Measurements from ENCODE around the gene GSC2. TPM values are rescaled to one million over a fixed set of nuclear protein-coding genes. Genes with fewer than 3 reads are reported as not detected.

GSC2 gene
- total and polyA plus RNA-seq, 4 donors, result not detected

DNA sequence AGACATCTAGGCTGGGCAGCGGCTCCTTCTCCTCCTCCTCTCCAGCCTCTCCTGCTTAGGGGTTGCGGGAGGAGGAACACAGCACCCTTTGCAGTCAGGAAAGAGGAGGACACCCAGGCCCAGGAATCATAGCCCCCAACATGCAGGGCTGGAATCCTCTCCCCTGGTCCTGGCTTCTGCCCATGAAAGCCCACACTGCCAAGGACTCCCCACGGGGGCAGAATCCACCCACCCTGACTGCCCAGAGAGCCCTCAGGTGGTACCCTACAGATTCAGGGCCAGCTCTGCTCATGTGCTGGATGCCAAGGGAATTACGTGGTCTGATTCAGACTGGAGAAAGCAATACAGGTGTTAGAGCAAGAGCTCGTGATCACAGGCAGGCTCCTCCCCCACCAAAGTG lies 10.1 kb downstream of the GSC2 start:
- peaks cover 13 to 61% (median 30%) of the 10 kb centered on the region in 4 donors for H3K36me3 ChIP-seq (ENCODE audit: control insufficient read depth in 4 of 4, insufficient read depth in 3 of 4, low read depth in 1 of 4, low read length in 3 of 4)
- DNase-seq (ENCODE audit: low spot score), result no peak
- no peak overlapping the region for H3K27ac ChIP-seq (ENCODE audit: low read depth in 1 of 2, low read length in 2 of 2)
- peaks cover 2 to 12% (median 11%) of the 10 kb centered on the region in 4 donors for H3K4me1 ChIP-seq (ENCODE audit: control insufficient read depth in 4 of 4, insufficient read depth in 4 of 4, low read length in 3 of 4)
- H3K9me3 ChIP-seq (ENCODE audit: control insufficient read depth in 4 of 4, low read length in 3 of 4), result no peaks in the 10 kb centered on the region
- TF ChIP-seq NR2F2 (IDR thresholded peaks at IDR 0.05), result no peak
- TF ChIP-seq FOXA1 (IDR thresholded peaks at IDR 0.05), result no peak
- TF ChIP-seq YY1 (IDR thresholded peaks at IDR 0.05), result no peak
- TF ChIP-seq HNF4A (conservative IDR thresholded peaks at IDR 0.05), result no peak
- TF ChIP-seq EGR1 (IDR thresholded peaks at IDR 0.05; ENCODE audit: low read depth in 2 of 2), result no peak
- TF ChIP-seq SP1 (IDR thresholded peaks at IDR 0.05), result no peak
- TF ChIP-seq HNF4G (IDR thresholded peaks at IDR 0.05), result no peak
- TF ChIP-seq, protein P1, sequence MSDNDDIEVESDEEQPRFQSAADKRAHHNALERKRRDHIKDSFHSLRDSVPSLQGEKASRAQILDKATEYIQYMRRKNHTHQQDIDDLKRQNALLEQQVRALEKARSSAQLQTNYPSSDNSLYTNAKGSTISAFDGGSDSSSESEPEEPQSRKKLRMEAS (IDR thresholded peaks at IDR 0.05), result no peak
- no peak for TF ChIP-seq RXRA (IDR thresholded peaks at IDR 0.05)
- no peak for TF ChIP-seq FOXA2 (IDR thresholded peaks at IDR 0.05)
- no peak for TF ChIP-seq ZBTB33 (IDR thresholded peaks at IDR 0.05)
- no peak for TF ChIP-seq REST (IDR thresholded peaks at IDR 0.05)
- TF ChIP-seq ATF3 (IDR thresholded peaks at IDR 0.05), result no peak
- no peak overlapping the region for H3K9ac ChIP-seq (ENCODE audit: low read depth in 1 of 2, low read length in 2 of 2)
- WGBS, result 95% methylated on average over 5 of the region's 5 CpGs
- no peak overlapping the region for H3K4me3 ChIP-seq (ENCODE audit: low read depth in 1 of 3, low read length in 3 of 3)
- H3K27me3 ChIP-seq (ENCODE audit: control insufficient read depth in 4 of 4, insufficient read depth in 4 of 4, low read length in 3 of 4), result no peaks in the 10 kb centered on the region

- Histone ChIP-seq H3K27me3 (ENCODE audit: control insufficient read depth in 4 of 4, insufficient read depth in 4 of 4, low read length in 3 of 4) (no peaks in the 10 kb centered on the region), H3K27ac (ENCODE audit: low read depth in 1 of 2, low read length in 2 of 2) (no peak overlapping the region), H3K4me1 (ENCODE audit: control insufficient read depth in 4 of 4, insufficient read depth in 4 of 4, low read length in 3 of 4) (peaks cover 2 to 10% (median 9%) of the 10 kb centered on the region in 4 donors), H3K4me3 (ENCODE audit: low read depth in 1 of 3, low read length in 3 of 3) (no peak overlapping the region), H3K36me3 (ENCODE audit: control insufficient read depth in 4 of 4, insufficient read depth in 3 of 4, low read depth in 1 of 4, low read length in 3 of 4) (peaks cover 18 to 71% (median 35%) of the 10 kb centered on the region in 4 donors), H3K9ac (ENCODE audit: low read depth in 1 of 2, low read length in 2 of 2) (no peak overlapping the region), H3K9me3 (ENCODE audit: control insufficient read depth in 4 of 4, low read length in 3 of 4) (no peaks in the 10 kb centered on the region)
- no peak for DNase-seq (ENCODE audit: low spot score)
- TF ChIP-seq ZBTB33 (IDR thresholded peaks at IDR 0.05) (no peak), REST (IDR thresholded peaks at IDR 0.05) (no peak), FOXA2 (IDR thresholded peaks at IDR 0.05) (no peak), RAD21 (IDR thresholded peaks at IDR 0.05) (no peak), YY1 (IDR thresholded peaks at IDR 0.05) (no peak), FOXA1 (IDR thresholded peaks at IDR 0.05) (no peak), GABPA (IDR thresholded peaks at IDR 0.05 in 1 of 2, conservative IDR thresholded peaks at IDR 0.05 in 1 of 2) (no peak), NR2F2 (IDR thresholded peaks at IDR 0.05) (no peak), HNF4G (IDR thresholded peaks at IDR 0.05) (no peak), RXRA (IDR thresholded peaks at IDR 0.05) (no peak), HNF4A (conservative IDR thresholded peaks at IDR 0.05) (no peak), SP1 (IDR thresholded peaks at IDR 0.05) (no peak), EGR1 (IDR thresholded peaks at IDR 0.05; ENCODE audit: low read depth in 2 of 2) (no peak), TAF1 (conservative IDR thresholded peaks at IDR 0.05) (no peak), JUND (IDR thresholded peaks at IDR 0.05) (no peak)
- TF ChIP-seq, protein P2, sequence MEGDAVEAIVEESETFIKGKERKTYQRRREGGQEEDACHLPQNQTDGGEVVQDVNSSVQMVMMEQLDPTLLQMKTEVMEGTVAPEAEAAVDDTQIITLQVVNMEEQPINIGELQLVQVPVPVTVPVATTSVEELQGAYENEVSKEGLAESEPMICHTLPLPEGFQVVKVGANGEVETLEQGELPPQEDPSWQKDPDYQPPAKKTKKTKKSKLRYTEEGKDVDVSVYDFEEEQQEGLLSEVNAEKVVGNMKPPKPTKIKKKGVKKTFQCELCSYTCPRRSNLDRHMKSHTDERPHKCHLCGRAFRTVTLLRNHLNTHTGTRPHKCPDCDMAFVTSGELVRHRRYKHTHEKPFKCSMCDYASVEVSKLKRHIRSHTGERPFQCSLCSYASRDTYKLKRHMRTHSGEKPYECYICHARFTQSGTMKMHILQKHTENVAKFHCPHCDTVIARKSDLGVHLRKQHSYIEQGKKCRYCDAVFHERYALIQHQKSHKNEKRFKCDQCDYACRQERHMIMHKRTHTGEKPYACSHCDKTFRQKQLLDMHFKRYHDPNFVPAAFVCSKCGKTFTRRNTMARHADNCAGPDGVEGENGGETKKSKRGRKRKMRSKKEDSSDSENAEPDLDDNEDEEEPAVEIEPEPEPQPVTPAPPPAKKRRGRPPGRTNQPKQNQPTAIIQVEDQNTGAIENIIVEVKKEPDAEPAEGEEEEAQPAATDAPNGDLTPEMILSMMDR (IDR thresholded peaks at IDR 0.05; ENCODE audit: low read depth, low read length, missing input control), result no peak
- TF ChIP-seq, protein P1 (IDR thresholded peaks at IDR 0.05), result no peak
- WGBS, result 97% methylated on average over 9 of the region's 9 CpGs
Observed at GRCh38 chr22:19139001-19139356, 11.1 kb downstream of the GSC2 start.

All from liver (tissue), 9 donors.